D721Med (cell line): ENCODE measurements around the gene KHK.

Experiments used
- DNase-seq: peaks from one replicate; pipeline ENCODE4 v3.0.0; 2011; ENCODE audit warnings: low spot score; ENCODE audit not compliant: insufficient read length
- FAIRE-seq: peaks from 2 replicates; lab custom pipeline; 2011; peaks lifted over from hg19 to GRCh38; lab: Jason Lieb, UNC
- TF ChIP-seq, protein P1 (sequence below): IDR thresholded peaks from 2 replicates; pipeline ENCODE4 v1.5.1; 2012; ENCODE audit warnings: mild to moderate bottlenecking, control low read depth; ENCODE audit not compliant: insufficient read depth; ENCODE audit errors: missing control alignments

Gene KHK

DNA sequence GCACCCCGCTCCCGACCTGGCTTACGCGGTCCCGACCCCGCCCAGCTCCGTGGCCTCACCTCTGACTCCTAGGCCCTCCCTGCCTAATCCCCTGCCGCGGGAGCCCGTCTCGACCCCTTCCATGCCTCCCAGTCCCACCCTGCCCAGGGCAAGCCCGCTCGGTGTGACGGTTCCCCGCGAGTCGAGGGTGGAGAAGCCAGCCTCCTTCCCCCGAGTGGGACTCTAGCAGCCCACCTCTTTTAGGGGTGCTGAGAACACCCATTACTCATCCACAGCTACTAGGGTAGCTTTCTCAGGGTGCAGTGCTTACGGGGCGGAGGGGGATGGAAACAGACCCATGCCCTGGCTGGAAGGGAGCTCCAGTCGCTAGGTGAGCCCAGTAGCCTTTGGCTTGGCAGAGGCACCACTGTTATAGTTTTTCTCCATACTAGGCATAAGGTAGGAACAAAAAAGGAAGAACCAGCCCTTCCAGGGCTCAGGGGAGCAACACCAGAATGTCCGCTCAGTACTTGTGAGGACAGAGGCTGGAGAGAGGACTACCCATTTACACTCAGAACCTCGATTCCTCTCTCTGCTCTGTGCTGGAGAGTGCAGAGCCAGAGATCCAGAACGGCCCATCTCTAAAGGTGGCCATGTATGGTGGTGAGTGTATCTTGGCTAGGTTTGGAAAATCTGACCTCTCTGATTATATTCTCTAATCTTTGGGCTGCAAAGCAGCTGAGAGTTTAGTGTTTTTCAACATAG lies 34.5 kb upstream of the KHK start:
- TF ChIP-seq, protein P1, sequence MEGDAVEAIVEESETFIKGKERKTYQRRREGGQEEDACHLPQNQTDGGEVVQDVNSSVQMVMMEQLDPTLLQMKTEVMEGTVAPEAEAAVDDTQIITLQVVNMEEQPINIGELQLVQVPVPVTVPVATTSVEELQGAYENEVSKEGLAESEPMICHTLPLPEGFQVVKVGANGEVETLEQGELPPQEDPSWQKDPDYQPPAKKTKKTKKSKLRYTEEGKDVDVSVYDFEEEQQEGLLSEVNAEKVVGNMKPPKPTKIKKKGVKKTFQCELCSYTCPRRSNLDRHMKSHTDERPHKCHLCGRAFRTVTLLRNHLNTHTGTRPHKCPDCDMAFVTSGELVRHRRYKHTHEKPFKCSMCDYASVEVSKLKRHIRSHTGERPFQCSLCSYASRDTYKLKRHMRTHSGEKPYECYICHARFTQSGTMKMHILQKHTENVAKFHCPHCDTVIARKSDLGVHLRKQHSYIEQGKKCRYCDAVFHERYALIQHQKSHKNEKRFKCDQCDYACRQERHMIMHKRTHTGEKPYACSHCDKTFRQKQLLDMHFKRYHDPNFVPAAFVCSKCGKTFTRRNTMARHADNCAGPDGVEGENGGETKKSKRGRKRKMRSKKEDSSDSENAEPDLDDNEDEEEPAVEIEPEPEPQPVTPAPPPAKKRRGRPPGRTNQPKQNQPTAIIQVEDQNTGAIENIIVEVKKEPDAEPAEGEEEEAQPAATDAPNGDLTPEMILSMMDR, result no peak
- no peak for FAIRE-seq
- DNase-seq, result no peak

DNA sequence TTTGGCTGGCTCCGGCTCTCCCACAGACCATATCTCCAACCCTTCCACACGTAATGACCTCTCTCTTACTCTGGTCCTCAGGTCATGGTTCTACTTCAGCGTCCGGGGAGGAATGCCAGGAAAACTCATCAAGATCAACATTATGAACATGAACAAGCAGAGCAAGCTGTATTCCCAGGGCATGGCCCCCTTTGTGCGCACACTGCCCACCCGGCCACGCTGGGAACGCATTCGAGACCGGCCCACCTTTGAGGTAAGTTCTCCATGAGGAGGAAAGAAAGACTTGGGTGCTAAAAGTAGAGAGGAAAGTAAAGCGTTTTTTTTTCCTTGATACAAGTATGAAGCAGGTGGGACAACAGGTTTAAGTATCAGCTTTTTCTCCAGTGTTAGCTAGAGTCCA lies 33.3 kb upstream of the KHK start:
- FAIRE-seq, result no peak
- DNase-seq, result no peak
- TF ChIP-seq, protein P1, result no peak

DNA sequence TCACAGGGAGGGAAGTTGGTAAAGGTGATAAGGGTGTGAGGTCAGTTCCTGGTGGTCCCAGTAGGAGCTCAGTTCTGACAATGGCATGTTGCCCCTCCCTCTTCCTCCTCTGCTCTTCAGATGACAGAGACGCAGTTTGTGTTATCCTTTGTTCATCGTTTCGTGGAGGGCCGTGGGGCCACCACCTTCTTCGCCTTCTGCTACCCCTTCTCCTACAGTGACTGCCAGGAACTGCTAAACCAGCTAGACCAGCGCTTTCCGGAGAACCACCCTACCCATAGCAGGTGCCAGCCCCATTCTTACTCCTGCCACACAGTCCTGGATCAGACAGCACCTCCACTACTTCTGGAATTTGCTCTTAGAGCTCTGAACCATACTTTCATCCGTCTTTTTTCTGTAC lies 32.8 kb upstream of the KHK start:
- FAIRE-seq (no peak), DNase-seq (no peak)
- TF ChIP-seq, protein P1, result no peak

DNA sequence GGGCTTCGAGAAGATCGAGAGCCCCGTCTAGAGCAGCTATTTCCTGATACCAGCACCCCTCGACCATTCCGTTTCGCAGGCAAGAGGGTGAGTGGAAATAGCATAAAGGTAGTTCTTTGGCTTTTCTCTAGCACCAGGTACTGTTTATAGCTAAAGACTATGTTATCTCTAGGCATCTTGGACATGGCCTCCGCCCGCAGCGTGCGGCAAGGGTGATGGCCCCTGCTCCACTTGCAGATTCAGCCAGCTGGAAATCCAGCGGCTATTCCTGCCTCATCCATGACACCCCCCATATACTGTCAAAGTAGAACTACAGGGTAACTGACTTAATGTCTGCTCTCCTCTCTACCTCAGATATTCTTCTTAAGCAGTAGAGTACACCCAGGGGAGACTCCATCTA lies 31.9 kb upstream of the KHK start:
- FAIRE-seq (no peak), DNase-seq (no peak)
- TF ChIP-seq, protein P1, result no peak

DNA sequence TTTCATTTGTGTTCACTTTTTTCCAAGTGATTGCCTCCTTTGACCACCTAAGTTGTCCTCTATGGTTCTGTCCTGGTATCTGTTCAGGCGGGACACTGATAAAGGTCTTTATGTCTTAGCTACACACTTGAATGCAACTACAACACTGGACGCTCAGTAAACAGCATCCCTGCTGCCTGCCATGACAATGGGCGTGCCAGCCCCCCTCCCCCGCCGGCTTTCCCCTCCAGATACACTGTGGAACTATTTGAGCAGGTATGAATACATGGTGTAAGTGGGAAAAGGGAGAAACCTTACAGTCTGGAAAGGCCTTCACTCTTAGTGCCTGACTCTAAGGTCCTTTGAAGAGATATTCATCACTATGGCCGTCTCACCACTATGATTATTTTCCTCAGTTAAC lies 29.4 kb upstream of the KHK start:
- no peak for DNase-seq
- FAIRE-seq, result no peak
- TF ChIP-seq, protein P1, result no peak

DNA sequence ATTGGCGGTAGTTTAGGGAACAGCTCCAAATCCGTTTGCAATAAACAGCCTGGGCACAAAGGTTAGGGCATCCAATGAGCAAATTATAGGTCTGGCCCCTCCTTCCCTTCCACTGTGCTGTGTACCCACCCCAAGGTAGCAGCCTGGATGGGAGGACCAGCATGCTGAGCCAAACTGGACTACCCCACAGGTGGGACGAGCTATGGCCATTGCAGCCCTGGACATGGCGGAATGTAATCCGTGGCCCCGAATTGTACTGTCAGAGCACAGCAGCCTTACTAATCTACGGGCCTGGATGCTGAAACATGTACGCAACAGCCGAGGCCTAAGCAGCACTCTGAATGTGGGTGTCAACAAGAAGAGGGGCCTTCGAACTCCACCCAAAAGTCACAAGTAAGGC lies 28.4 kb upstream of the KHK start:
- DNase-seq, result no peak
- TF ChIP-seq, protein P1, result no peak
- no peak for FAIRE-seq

DNA sequence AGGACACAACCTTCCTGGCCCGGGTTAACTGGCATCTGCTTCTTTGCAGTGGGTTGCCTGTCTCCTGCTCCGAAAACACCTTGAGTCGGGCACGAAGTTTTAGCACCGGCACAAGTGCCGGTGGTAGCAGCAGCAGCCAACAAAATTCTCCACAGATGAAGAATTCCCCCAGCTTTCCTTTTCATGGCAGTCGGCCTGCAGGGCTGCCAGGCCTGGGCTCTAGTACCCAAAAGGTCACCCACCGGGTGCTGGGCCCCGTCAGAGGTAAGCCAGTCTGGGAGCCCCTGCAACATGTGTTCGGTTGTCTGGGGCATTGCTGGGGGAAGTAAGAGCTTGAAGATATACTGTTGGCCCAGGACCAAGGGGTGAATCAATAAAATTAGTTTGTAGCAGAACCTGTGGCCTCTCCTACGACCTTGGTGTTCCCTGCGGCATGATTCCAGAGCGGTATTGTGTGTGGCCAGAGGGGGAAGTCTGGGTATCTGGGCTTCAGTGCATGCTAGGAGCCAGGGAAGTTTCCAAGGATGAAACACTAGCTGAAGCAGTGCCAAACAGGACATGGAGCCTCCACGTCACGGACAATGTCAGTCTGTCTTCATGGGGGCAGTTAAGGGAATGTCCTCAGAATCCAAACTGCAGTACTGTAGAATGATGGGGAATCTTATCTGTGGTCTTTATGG lies 27.3 kb upstream of the KHK start:
- no peak for FAIRE-seq
- DNase-seq, result no peak
- TF ChIP-seq, protein P1, result no peak
